ENCODE measurements around the gene CCL7. TPM values are rescaled to one million over a fixed set of nuclear protein-coding genes. Genes with fewer than 3 reads are reported as not detected.

CCL7 gene
- total RNA-seq, 1 donor from 2014 or later = not detected

DNA sequence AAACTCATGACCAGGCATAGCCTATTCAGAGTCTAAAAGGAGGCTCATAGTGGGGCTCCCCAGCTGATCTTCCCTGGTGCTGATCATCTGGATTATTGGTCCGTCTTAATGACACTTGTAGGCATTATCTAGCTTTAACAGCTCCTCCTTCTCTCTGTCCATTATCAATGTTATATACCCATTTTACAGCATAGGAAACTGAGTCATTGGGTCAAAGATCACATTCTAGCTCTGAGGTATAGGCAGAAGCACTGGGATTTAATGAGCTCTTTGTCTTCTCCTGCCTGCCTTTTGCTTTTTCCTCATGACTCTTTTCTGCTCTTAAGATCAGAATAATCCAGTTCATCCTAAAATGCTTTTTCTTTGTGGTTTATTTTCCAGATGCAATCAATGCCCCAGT, 14.2 kb upstream of the CCL7 start:
- Histone ChIP-seq H3K4me1 (ENCODE audit: insufficient read depth, low read length) (peaks cover 65% of the 10 kb centered on the region), H3K4me2 (ENCODE audit: low read length) (peak overlapping the region; percentile 90), H3K9ac (ENCODE audit: low read length) (peak overlapping the region; percentile 88), H3K27me3 (ENCODE audit: insufficient read depth, low read length) (no peaks in the 10 kb centered on the region), H3K79me2 (ENCODE audit: insufficient read depth, low read length) (peaks cover 13% of the 10 kb centered on the region), H4K20me1 (ENCODE audit: insufficient read depth, low read length) (no peaks in the 10 kb centered on the region), H3K36me3 (ENCODE audit: insufficient read depth, low read length) (no peaks in the 10 kb centered on the region), H3K27ac (ENCODE audit: low read depth, low read length) (peak overlapping the region; percentile 97), H3K9me3 (ENCODE audit: insufficient read depth, low read depth, low read length) (no peaks in the 10 kb centered on the region), H2AFZ (ENCODE audit: low read depth, low read length) (no peak overlapping the region), H3K4me3 (ENCODE audit: insufficient read depth, low read depth, low read length) (peak overlapping the region; percentile 73)
- FAIRE-seq (no peak), DNase-seq (ENCODE audit: low read depth) (no peak)
- peaks cover 53% of the 10 kb centered on the region for H3K4me1 Mint-ChIP-seq (ENCODE audit: low read depth, unreplicated experiment)
- H3K36me3 Mint-ChIP-seq (ENCODE audit: low read depth, unreplicated experiment) = no peaks in the 10 kb centered on the region
- TF ChIP-seq, protein P1, sequence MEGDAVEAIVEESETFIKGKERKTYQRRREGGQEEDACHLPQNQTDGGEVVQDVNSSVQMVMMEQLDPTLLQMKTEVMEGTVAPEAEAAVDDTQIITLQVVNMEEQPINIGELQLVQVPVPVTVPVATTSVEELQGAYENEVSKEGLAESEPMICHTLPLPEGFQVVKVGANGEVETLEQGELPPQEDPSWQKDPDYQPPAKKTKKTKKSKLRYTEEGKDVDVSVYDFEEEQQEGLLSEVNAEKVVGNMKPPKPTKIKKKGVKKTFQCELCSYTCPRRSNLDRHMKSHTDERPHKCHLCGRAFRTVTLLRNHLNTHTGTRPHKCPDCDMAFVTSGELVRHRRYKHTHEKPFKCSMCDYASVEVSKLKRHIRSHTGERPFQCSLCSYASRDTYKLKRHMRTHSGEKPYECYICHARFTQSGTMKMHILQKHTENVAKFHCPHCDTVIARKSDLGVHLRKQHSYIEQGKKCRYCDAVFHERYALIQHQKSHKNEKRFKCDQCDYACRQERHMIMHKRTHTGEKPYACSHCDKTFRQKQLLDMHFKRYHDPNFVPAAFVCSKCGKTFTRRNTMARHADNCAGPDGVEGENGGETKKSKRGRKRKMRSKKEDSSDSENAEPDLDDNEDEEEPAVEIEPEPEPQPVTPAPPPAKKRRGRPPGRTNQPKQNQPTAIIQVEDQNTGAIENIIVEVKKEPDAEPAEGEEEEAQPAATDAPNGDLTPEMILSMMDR (IDR thresholded peaks at IDR 0.05; ENCODE audit: insufficient read depth, low read depth, low read length) = no peak
- peaks cover 3% of the 10 kb centered on the region for H3K9me3 Mint-ChIP-seq (ENCODE audit: unreplicated experiment)
- H3K27ac Mint-ChIP-seq (ENCODE audit: unreplicated experiment) = no peak overlapping the region
- peak overlapping the region; percentile 80 for H3K4me3 Mint-ChIP-seq (ENCODE audit: unreplicated experiment)
- H3K27me3 Mint-ChIP-seq (ENCODE audit: low read depth, unreplicated experiment) = no peaks in the 10 kb centered on the region

DNA sequence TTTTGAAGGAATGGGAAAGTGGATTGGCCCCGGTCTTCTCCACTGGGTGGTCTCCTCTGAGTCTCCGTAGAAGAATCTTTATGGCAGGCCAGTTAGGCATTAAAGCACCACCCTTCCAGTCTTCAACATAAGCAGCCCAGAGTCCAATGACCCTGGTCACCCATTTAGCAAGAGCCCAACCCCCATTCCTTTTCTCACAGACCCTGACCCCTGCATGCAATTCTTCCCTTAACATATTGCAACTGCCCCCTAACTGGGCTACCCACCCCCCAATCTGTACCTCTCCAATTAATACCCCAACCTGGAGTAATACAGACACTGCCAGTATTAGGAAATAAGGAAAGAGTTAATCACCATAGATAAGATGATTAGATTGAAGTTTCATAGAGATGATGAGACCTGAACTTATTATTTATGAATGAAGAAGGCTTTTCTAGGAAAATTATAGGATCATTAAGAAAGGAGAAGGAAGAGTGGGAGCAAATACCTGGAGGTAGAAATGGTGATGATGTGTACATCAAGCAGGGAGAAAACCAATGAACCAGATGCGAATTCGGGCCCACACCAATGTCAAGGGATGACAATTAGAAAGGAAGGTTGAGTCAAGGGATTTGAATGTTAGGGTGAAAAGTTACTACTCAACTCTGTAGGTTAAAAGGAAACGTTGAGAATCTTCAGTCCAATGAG, 12.6 kb upstream of the CCL7 start:
- H3K9ac ChIP-seq (ENCODE audit: low read length) = peak overlapping the region; percentile 88
- FAIRE-seq = no peak

DNA sequence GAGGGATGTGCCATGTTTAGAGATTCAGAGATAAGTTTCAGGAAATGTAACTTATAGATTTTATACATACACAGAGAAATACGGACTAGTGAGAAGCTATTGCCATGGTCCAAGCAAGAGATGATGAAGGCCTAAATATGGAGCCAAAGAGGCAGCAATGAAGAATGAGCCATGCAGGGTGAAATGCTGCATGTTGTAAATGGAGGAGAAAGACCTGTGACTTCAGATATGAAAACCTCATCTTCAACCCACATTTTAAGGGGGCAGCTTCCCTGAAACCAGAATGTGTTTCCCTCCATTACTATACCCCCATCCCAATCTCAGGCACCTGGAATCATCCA, 12.1 kb upstream of the CCL7 start:
- H3K27ac ChIP-seq (ENCODE audit: low read depth, low read length) = peak overlapping the region; percentile 37
- no peak for FAIRE-seq
- peaks cover 3% of the 10 kb centered on the region for H3K9me3 Mint-ChIP-seq (ENCODE audit: unreplicated experiment)

More for the DNA sequence above, 12.6 kb upstream of the CCL7 start:
- peak overlapping the region; percentile 97 for H3K27ac ChIP-seq (ENCODE audit: low read depth, low read length)
- H3K4me1 ChIP-seq (ENCODE audit: insufficient read depth, low read length) = peaks cover 49% of the 10 kb centered on the region
- Mint-ChIP-seq H3K4me3 (ENCODE audit: unreplicated experiment) (peak overlapping the region; percentile 25), H3K27ac (ENCODE audit: unreplicated experiment) (no peak overlapping the region), H3K36me3 (ENCODE audit: low read depth, unreplicated experiment) (no peaks in the 10 kb centered on the region), H3K27me3 (ENCODE audit: low read depth, unreplicated experiment) (no peaks in the 10 kb centered on the region), H3K9me3 (ENCODE audit: unreplicated experiment) (peaks cover 3% of the 10 kb centered on the region), H3K4me1 (ENCODE audit: low read depth, unreplicated experiment) (peaks cover 37% of the 10 kb centered on the region)
- H2AFZ ChIP-seq (ENCODE audit: low read depth, low read length) = no peak overlapping the region
- peak; percentile 68 for DNase-seq (ENCODE audit: low read depth)
- peak overlapping the region; percentile 73 for H3K4me3 ChIP-seq (ENCODE audit: insufficient read depth, low read depth, low read length)
- no peaks in the 10 kb centered on the region for H3K36me3 ChIP-seq (ENCODE audit: insufficient read depth, low read length)
- no peaks in the 10 kb centered on the region for H3K27me3 ChIP-seq (ENCODE audit: insufficient read depth, low read length)
- peaks cover 13% of the 10 kb centered on the region for H3K79me2 ChIP-seq (ENCODE audit: insufficient read depth, low read length)
- TF ChIP-seq, protein P1 (IDR thresholded peaks at IDR 0.05; ENCODE audit: insufficient read depth, low read depth, low read length) = no peak
- TF ChIP-seq EZH2 (IDR thresholded peaks at IDR 0.05; ENCODE audit: insufficient read depth, low read length) = no peak
- peak overlapping the region; percentile 90 for H3K4me2 ChIP-seq (ENCODE audit: low read length)
- no peaks in the 10 kb centered on the region for H4K20me1 ChIP-seq (ENCODE audit: insufficient read depth, low read length)
- no peaks in the 10 kb centered on the region for H3K9me3 ChIP-seq (ENCODE audit: insufficient read depth, low read depth, low read length)

More for the DNA sequence above, 12.1 kb upstream of the CCL7 start:
- H4K20me1 ChIP-seq (ENCODE audit: insufficient read depth, low read length) = no peaks in the 10 kb centered on the region
- H3K4me3 ChIP-seq (ENCODE audit: insufficient read depth, low read depth, low read length) = no peak overlapping the region
- TF ChIP-seq, protein P1 (IDR thresholded peaks at IDR 0.05; ENCODE audit: insufficient read depth, low read depth, low read length) = no peak
- TF ChIP-seq EZH2 (IDR thresholded peaks at IDR 0.05; ENCODE audit: insufficient read depth, low read length) = no peak
- peak overlapping the region; percentile 90 for H3K4me2 ChIP-seq (ENCODE audit: low read length)
- no peaks in the 10 kb centered on the region for H3K27me3 ChIP-seq (ENCODE audit: insufficient read depth, low read length)
- Mint-ChIP-seq H3K4me3 (ENCODE audit: unreplicated experiment) (no peak overlapping the region), H3K27me3 (ENCODE audit: low read depth, unreplicated experiment) (no peaks in the 10 kb centered on the region), H3K27ac (ENCODE audit: unreplicated experiment) (no peak overlapping the region), H3K36me3 (ENCODE audit: low read depth, unreplicated experiment) (no peaks in the 10 kb centered on the region), H3K4me1 (ENCODE audit: low read depth, unreplicated experiment) (peaks cover 32% of the 10 kb centered on the region)
- H3K79me2 ChIP-seq (ENCODE audit: insufficient read depth, low read length) = peaks cover 13% of the 10 kb centered on the region
- H3K9me3 ChIP-seq (ENCODE audit: insufficient read depth, low read depth, low read length) = no peaks in the 10 kb centered on the region
- H3K36me3 ChIP-seq (ENCODE audit: insufficient read depth, low read length) = no peaks in the 10 kb centered on the region
- H3K4me1 ChIP-seq (ENCODE audit: insufficient read depth, low read length) = peaks cover 44% of the 10 kb centered on the region
- no peak overlapping the region for H3K9ac ChIP-seq (ENCODE audit: low read length)
- DNase-seq (ENCODE audit: low read depth) = no peak
- no peak overlapping the region for H2AFZ ChIP-seq (ENCODE audit: low read depth, low read length)

All from astrocyte (in vitro differentiated cells and primary cell).